ENCODE measurements around the gene UNKL.
A peak's percentile ranks its signal among the peaks of the same experiment; 100 is the strongest.

Gene UNKL

DNA sequence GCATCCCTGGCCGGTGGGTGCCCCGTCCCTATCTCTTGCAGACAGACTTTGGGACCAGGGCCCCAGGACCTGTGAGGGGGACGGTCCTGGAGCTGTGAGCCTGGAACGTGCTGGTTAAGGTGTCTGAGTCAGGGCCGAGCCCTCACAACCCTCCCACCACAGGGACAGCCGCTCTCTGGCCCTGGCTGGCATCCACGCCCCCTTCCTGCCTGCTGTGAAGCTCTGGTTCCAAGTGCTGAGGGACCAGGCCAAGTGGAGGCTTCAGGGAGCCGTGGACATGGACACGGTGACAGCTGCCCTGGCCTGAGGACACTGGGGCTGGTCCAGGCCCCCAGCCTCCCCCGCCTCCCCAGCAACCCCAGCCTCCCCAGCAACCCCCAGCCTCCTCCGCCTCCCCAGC lies 69.4 kb downstream of the UNKL start:
- H3K9ac ChIP-seq (ENCODE audit: low read depth, low read length) = no peak overlapping the region
- no peaks in the 10 kb centered on the region for H3K9me3 ChIP-seq (ENCODE audit: insufficient read depth, low read length, severe bottlenecking)
- peaks cover 23% of the 10 kb centered on the region for H3K36me3 ChIP-seq (ENCODE audit: insufficient read depth, low read length)
- H3K4me1 ChIP-seq (ENCODE audit: insufficient read depth, low read length) = peaks cover 40% of the 10 kb centered on the region
- no peak overlapping the region for H3K4me2 ChIP-seq (ENCODE audit: insufficient read depth, low read length)
- H3K79me2 ChIP-seq (ENCODE audit: insufficient read depth, low read length) = peaks cover 6% of the 10 kb centered on the region
- TF ChIP-seq, protein P1, sequence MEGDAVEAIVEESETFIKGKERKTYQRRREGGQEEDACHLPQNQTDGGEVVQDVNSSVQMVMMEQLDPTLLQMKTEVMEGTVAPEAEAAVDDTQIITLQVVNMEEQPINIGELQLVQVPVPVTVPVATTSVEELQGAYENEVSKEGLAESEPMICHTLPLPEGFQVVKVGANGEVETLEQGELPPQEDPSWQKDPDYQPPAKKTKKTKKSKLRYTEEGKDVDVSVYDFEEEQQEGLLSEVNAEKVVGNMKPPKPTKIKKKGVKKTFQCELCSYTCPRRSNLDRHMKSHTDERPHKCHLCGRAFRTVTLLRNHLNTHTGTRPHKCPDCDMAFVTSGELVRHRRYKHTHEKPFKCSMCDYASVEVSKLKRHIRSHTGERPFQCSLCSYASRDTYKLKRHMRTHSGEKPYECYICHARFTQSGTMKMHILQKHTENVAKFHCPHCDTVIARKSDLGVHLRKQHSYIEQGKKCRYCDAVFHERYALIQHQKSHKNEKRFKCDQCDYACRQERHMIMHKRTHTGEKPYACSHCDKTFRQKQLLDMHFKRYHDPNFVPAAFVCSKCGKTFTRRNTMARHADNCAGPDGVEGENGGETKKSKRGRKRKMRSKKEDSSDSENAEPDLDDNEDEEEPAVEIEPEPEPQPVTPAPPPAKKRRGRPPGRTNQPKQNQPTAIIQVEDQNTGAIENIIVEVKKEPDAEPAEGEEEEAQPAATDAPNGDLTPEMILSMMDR (IDR thresholded peaks at IDR 0.05; ENCODE audit: borderline replicate concordance, extremely low read depth, low read length, poor library complexity, severe bottlenecking) = no peak
- no peak for TF ChIP-seq EZH2 (IDR thresholded peaks at IDR 0.05; ENCODE audit: borderline replicate concordance, low read depth, low read length, severe bottlenecking)
- DNase-seq (no peak), ATAC-seq (ENCODE audit: insufficient read depth, low read depth) (no peak)
- no peak overlapping the region for H3K27ac ChIP-seq (ENCODE audit: low read length)
- H3K4me3 ChIP-seq (ENCODE audit: low read depth in 1 of 2, low read length in 2 of 2) = no peak overlapping the region
- H2AFZ ChIP-seq (ENCODE audit: low read depth, low read length) = no peak overlapping the region
- peaks cover 35% of the 10 kb centered on the region for H4K20me1 ChIP-seq (ENCODE audit: insufficient read depth, low read length)
- no peaks in the 10 kb centered on the region for H3K27me3 ChIP-seq (ENCODE audit: insufficient read depth, low read length, poor library complexity)

DNA sequence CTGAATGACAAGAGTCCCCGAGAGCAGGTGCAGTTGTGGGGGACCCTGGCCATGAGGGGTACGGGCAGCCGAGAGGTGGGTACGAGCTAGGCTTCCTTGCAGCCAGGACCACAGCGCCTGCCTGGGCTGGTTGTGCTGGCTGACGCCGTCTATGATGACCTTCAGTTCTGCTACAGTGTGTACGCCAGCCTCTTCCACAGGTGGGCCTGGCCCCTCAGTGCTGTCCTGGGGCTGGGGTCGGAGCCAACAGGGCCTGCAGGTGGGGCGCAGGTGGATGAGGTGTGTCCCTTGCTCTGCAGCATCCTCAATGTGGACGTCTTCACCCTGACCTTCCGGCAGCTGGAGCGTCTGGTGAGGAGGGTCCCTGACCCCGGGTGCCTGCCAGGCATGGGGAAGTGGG lies 70.0 kb downstream of the UNKL start:
- ATAC-seq (ENCODE audit: insufficient read depth, low read depth) (no peak), DNase-seq (no peak)
- peaks cover 34% of the 10 kb centered on the region for H3K4me1 ChIP-seq (ENCODE audit: insufficient read depth, low read length)
- no peak overlapping the region for H3K27ac ChIP-seq (ENCODE audit: low read length)
- H4K20me1 ChIP-seq (ENCODE audit: insufficient read depth, low read length) = peaks cover 32% of the 10 kb centered on the region
- H3K27me3 ChIP-seq (ENCODE audit: insufficient read depth, low read length, poor library complexity) = no peaks in the 10 kb centered on the region
- H3K9ac ChIP-seq (ENCODE audit: low read depth, low read length) = no peak overlapping the region
- no peak overlapping the region for H3K4me2 ChIP-seq (ENCODE audit: insufficient read depth, low read length)
- TF ChIP-seq, protein P1 (IDR thresholded peaks at IDR 0.05; ENCODE audit: borderline replicate concordance, extremely low read depth, low read length, poor library complexity, severe bottlenecking) = no peak
- TF ChIP-seq EZH2 (IDR thresholded peaks at IDR 0.05; ENCODE audit: borderline replicate concordance, low read depth, low read length, severe bottlenecking) = no peak
- no peaks in the 10 kb centered on the region for H3K9me3 ChIP-seq (ENCODE audit: insufficient read depth, low read length, severe bottlenecking)
- no peak overlapping the region for H3K4me3 ChIP-seq (ENCODE audit: low read depth in 1 of 2, low read length in 2 of 2)
- peaks cover under 1% of the 10 kb centered on the region; the same call in 1 of the 2 replicates for H3K79me2 ChIP-seq (ENCODE audit: insufficient read depth, low read length)
- H2AFZ ChIP-seq (ENCODE audit: low read depth, low read length) = no peak overlapping the region
- peaks cover 17% of the 10 kb centered on the region for H3K36me3 ChIP-seq (ENCODE audit: insufficient read depth, low read length)

DNA sequence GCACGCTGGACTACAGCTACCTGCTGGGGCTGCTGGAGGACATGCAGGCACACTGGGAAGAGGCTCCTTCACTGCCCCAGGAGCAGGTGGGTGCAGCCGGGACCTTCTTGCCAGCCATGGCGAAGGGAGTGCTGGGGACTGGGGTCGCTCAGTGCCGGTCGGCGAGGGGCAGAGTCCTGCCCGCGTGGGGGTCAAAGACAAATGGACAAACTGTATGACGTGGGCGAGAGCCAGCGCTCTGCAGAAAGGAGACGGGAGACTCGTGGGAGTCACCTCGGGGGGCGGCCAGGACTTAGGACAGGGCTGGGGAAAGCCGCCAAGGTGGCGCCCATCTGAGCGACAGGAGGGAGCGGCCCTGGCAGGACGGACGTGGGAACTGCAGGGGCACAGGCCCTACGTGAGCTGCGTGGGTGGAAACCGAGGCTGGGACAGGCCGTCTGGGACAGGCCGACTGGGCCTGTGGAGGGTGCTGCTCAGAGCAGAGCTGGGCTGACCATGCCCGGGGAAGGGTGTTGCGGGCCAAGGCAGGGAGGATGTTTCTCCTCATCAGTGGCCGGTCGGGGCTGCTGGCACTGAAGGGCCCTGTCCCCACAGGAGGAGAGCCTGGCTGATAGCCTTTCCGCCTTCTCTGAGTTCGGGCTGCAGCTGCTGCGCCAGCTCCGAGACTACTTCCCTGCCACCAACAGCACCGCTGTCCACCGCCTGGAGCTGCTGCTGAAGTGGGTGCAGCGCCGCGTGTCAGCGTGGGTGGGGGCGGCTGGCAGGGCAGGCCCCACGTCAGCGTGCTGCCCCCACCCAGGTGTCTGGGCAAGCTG lies 70.9 kb downstream of the UNKL start:
- Histone ChIP-seq H3K9ac (ENCODE audit: low read depth, low read length) (peak overlapping the region; percentile 31; the same call in 1 of the 2 replicates), H3K27me3 (ENCODE audit: insufficient read depth, low read length, poor library complexity) (no peaks in the 10 kb centered on the region), H4K20me1 (ENCODE audit: insufficient read depth, low read length) (peaks cover 28% of the 10 kb centered on the region), H3K79me2 (ENCODE audit: insufficient read depth, low read length) (no peaks in the 10 kb centered on the region), H3K4me1 (ENCODE audit: insufficient read depth, low read length) (peaks cover 32% of the 10 kb centered on the region), H3K36me3 (ENCODE audit: insufficient read depth, low read length) (peaks cover 9% of the 10 kb centered on the region), H2AFZ (ENCODE audit: low read depth, low read length) (no peak overlapping the region), H3K9me3 (ENCODE audit: insufficient read depth, low read length, severe bottlenecking) (no peaks in the 10 kb centered on the region), H3K27ac (ENCODE audit: low read length) (peak overlapping the region; percentile 34; the same call in 1 of the 2 replicates), H3K4me3 (ENCODE audit: low read depth in 1 of 2, low read length in 2 of 2) (peak overlapping the region in 1 of 2 experiments; percentile 52; a peak in 2 of 4 replicates), H3K4me2 (ENCODE audit: insufficient read depth, low read length) (peak overlapping the region; percentile 79)
- no peak for TF ChIP-seq EZH2 (IDR thresholded peaks at IDR 0.05; ENCODE audit: borderline replicate concordance, low read depth, low read length, severe bottlenecking)
- TF ChIP-seq, protein P1 (IDR thresholded peaks at IDR 0.05; ENCODE audit: borderline replicate concordance, extremely low read depth, low read length, poor library complexity, severe bottlenecking) = no peak
- ATAC-seq (ENCODE audit: insufficient read depth, low read depth) (no peak), DNase-seq (no peak)
